CD4-positive, alpha-beta T cell treated with Interleukin-17A for 1 hour (primary cell): ENCODE results near the gene FOXP1.
A peak's percentile ranks its signal among the peaks of the same experiment; 100 is the strongest.

ENCODE experiments used
- DNase-seq: peaks from one replicate; pipeline ENCODE4 v3.0.0-alpha.2; 2020

Gene FOXP1

DNA sequence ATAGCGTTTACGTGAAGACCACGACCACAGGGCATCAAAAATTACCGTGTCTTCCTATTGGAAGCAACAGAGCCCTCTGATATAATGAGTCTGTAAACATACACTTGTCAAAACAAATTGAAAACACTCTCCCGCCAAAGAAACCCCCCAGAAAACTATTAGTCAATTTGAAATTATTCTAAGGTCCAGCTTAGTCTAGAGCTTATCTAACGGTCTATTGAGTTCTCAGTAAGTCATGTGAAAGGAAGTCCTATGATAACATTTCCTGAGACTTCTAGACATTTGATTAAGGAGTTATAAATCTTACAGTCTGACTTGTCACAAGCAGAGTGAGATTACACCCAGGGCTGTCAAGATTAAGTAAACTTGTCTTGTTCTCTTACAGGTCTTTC, 356.3 kb downstream of the FOXP1 start:
- DNase-seq, result peak; percentile 32

GRCh38 chr3:71226565-71227269, 356.8 kb downstream of the FOXP1 start:
- peak; percentile 80 for DNase-seq

DNA sequence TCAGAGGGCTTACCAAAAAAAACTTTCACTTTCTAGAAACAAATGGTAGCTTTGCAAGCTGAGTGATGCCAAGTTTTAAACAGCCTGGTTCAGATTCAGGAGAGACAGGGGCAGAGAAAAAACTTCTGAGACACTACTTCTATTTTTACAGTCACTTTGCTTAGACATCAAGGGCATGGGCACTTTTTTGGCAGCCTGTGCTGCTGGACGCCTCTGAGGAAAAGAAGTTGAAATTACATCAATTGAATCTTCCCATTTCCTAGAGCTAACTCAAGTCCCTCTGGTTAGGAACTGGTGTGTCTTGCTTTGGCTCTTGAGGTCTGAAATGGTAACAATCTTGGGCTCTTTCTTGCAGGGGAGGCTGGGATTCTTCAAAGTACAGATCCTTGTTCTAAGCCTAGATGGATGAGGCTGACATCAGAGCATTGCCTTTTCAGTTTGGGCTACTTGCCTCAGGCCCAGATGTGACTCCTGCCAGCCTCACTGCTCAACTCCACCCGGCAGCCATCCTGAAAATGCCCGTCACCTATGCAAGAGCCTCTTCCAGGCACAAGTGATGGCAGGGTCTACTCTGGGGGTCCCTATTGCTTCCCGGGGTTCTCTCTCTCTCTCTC, 357.5 kb downstream of the FOXP1 start:
- no peak for DNase-seq

GRCh38 chr3:71225002-71225684, 358.4 kb downstream of the FOXP1 start:
- no peak for DNase-seq

DNA sequence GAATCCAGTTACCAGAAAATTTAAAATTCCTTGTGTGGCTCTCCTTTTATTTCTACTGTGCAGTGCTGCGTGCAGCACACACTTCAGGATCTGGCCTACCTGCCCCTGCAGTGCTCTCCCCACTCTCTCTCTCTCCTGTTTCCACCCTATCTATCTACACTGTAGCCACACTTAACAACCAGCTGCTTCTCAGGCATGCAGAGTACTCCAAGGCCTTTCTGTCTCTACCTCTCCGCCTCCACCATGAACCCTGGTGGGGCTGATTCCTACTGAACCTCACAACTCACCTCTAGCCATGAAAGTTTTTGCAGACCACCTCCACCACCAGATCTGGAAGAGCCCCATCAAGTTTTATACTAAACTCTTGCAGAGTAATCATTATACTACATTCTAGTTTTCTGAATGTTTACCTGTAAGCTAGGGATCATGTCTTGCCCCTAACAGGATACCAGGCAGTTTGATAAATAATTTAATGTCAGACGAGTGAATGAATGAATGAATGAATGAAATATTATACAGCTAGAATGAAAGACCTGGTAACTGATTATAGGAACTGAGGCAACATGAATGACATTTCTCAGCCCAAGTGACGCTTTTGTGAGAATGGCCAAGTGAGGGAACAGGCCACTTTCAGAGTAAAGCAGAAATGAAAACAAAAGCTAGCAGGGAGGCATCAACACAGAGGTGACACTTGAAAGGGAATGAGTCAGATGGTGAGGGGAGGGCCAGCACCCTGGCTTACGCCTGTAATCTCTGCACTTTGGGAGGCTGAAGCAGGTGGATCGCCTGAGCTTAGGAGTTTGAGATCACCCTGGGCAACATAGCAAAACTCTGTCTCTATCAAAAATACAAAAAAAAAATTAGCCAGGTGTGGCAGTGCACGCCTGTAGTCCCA, 363.5 kb downstream of the FOXP1 start:
- no peak for DNase-seq

- DNase-seq, result no peak
Observed at GRCh38 chr3:71218508-71218907, 365.0 kb downstream of the FOXP1 start.

- no peak for DNase-seq
Observed at GRCh38 chr3:71217640-71218222, 365.8 kb downstream of the FOXP1 start.

GRCh38 chr3:71215351-71215750, 368.2 kb downstream of the FOXP1 start:
- no peak for DNase-seq

DNA sequence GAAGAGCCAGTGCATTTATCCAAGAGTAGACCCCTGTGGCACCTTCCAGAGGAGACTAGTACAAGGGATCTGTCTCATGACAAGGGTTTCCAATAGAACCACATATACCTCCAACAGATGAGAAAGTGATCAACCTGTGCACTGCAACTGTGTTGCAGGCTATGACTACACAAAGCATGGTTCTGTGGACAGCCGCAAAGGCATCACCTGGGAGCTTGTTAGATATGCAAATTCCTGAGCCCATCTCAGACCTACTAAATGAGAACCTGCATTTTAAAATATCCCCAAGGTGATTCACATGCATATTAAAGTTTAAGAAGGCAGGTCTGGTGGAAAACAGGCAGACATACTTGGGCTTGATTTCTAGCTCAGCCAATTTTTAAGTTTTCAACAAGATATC, 368.7 kb downstream of the FOXP1 start:
- DNase-seq, result no peak

DNA sequence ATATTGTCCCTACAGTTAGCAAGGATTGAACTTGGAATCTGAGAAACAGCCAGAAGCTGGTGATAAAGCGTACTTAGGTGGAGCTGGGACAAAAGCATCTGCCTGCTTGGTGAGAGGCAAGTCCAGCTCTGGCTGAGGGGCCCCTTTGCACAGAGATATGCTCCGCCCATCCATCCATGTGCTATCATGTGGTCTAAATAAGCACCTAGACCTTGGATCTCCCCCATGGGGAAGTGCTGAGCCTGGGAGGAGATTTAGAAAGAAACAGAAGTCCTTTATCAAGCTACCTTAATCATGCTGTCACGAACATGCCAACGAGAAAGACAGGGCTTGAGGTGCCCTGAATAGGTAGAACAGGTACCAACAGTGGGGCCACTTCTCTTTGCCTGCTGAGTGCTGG, 369.5 kb downstream of the FOXP1 start:
- DNase-seq, result no peak

GRCh38 chr3:71211083-71211482, 372.4 kb downstream of the FOXP1 start:
- no peak for DNase-seq

DNA sequence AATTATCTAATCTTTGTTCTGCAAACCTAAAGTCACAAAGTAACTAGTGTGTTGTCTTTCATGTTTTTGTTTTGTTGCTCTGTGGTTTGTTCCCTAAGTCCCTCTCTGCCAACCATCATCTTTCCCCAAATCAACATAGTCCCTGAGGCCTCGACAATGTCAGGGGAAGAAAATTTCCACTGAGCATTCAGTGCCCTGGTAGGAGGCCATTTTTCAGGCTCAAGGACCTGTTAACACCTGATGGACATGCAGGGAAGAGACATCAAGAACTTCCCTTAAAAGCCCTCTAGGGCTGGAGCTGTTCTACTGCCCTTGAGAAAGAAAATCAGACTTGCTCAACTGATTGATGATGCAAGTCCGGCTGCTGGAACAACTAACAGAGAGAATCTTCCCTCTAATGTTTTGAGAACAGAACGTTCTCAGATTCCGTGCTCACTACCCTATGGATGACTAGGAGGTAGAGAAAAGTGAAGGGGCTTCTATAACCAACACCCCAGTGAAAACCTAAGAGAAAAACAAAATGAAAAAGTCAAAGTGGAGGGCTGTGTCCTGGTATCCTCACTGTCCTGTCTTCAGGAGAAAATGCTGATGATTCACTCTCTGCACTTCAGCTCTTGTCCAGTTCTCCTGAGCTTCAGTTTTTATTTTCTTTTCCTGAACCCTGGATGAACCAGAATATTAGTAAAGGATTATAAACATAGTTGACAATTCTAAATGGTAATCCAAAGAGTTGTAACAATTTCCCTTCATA, 373.1 kb downstream of the FOXP1 start:
- DNase-seq, result no peak

DNA sequence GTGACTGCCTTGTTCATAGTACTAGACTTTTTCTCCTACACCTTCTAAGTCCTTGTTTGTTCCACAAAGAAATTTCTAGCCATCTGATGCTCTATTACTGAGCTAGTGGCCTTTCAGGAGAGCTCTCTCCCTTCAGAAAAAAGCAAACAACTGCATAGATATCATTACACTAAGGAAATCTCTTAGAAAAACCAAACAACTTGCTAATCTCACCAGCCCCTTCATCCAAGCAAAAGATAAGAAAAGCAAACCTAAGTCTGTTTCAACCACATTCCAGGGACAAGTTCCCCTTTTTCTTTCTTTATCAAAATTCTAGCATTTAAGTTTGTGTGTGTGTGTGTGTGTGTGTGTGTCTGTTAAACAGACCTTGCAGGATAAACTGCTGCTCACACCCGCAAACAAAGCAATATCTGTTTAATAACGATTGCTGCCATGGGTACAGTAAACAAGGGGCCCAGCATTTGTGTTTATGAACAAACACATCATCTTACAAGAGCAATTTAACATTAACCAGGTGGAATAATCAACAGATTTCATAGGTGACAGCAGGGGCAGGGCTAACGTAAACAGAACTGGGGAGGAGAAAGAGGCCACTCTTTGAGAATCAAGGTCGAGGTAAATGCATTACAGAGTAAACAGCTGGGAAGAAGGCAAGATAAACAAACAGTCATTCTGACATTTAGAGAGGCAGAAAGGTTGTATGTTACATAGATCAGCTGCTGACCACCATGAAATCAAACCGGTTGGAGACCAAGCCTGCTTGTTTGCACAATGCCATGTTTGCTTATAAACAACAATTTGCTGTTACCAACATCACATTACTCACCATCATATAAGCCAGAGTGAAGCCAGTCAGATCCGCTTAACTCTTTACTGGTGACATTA, 375.1 kb downstream of the FOXP1 start:
- no peak for DNase-seq

- DNase-seq, result no peak
Observed at GRCh38 chr3:71207632-71208031, 375.9 kb downstream of the FOXP1 start.

DNA sequence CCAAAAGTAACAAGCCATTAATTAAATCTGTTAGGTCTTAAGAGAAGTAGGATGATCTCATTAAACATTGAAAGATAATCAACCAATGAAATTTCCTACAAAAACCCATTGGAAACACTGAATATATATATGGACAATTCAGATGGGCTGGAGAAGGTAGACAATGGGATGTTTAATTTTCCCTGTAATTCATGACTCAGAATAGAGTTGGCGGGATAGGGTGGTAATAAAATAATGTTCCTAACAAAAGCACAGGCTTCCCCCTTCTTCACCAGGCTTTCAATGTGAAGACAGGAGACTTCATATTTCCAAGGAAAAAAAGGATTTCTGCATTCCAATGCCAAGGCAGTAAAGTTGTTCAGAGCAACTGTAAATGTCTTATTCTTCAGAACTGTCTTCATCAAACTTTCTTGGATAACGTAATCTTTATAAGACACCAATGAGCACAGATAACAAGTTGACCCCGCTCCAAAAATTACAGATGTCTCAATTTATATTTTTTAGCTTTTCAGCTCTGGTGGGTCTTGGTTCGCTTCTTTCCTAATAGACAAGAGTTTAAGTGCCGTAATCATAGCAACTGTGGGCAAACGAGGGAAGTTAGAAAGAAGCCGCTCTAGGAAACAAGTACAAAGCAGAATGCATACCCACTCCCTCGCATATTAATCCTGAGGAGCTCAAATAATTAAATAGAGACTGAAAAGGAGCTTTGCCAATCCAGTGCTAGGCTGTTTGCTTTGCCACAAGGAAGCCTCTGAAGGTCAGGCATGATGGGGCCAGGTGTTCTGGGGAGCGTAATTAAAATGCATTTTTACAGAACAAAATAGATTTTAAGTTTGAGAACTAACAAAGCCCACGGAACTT, 377.0 kb downstream of the FOXP1 start:
- DNase-seq, result no peak

DNA sequence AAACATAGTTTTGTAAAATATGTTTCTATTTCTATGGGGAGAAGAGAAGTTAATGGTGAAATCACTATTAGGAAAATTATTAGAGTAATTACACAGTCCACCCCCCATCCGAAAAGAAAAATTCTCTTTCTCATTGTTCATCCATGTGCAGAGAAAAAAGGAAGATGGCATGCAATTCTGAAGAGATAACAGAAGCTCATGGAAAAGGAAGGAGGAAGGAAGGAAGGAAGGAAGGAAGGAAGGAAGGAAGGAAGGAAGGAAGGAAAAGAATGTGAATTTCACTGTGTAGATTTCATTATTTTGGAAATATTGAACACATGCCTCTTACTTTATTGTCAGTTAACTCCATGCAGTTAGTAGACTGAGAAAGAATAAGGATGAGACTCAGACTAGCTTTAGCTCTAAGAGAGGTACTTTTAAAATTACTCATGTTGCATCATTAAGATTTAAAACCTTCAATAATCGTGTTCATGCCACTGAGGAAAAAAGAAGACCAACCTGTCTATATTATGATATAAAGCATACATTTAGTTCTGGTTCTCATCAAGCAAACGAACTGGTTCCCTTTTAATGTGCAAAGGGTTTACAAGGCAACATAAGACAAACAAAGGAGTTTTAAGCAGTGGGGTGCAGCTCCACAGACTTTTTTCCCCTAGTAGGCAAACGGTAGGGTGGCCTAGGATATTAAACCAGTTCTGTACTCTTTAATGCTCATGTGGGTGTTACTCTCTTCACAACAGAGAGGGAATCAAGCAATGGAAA, 379.6 kb downstream of the FOXP1 start:
- DNase-seq, result no peak

GRCh38 chr3:71202848-71203533, 380.5 kb downstream of the FOXP1 start:
- DNase-seq, result no peak

GRCh38 chr3:71201939-71202338, 381.6 kb downstream of the FOXP1 start:
- DNase-seq, result no peak
